K562 (cell line): ENCODE results near the gene CCDC77. TPM values are rescaled to one million over a fixed set of nuclear protein-coding genes. Genes with fewer than 3 reads are reported as not detected.

Experiments
- ATAC-seq: fragments of 200-7000 bp; cut with Tn5 transposase; 3 replicates; pipeline ENCODE4 v1.9.1; 2020; ENCODE audit warnings: moderate library complexity
- BruUV-seq: library from RNA; stranded (reverse); fragments of 400-500 nt; replicated peaks from 2 replicates; lab custom pipeline; 2021; lab: Mats Ljungman, UMichigan
- CTCF ChIA-PET: fragments of 300-600 bp; formaldehyde crosslinking; extraction: SDS; loops from one replicate; lab custom pipeline; 2021; ENCODE audit warnings: low intra/inter-chr PET ratio; lab: Yijun Ruan, JAX
- POLR2A ChIA-PET: fragments of 300-600, 350-650 bp; sonication (Branson Sonifier 250); formaldehyde crosslinking; extraction: SDS; loops from one replicate; lab custom pipeline; 2021; ENCODE audit warnings: antibody characterized with exemption, inconsistent platforms; lab: Yijun Ruan, JAX
- DNase-seq, 4 experiments: peaks; one replicate each; pipeline versions ENCODE4 v3.0.0 to v3.0.0-alpha.2; 2011 to 2018; ENCODE audit warnings: low spot score in 3 of 4, mixed read lengths in 3 of 4; ENCODE audit errors: extremely low read depth in 1 of 4
- FAIRE-seq: peaks from 2 replicates; lab custom pipeline; 2011; peaks lifted over from hg19 to GRCh38; lab: Jason Lieb, UNC
- H2AFZ ChIP-seq: 2 replicates; pipeline ENCODE4 v1.6.0; 2011; ENCODE audit warnings: low read depth, low read length, control low read depth, inconsistent platforms
- H3K27ac ChIP-seq: fragments of 200-600 bp; 3 replicates; pipeline ENCODE4 v1.8.0; 2011; ENCODE audit warnings: low read depth, mild to moderate bottlenecking, control low read depth, inconsistent platforms, low read length, moderate library complexity, mixed read lengths; ENCODE audit errors: extremely low read depth
- H3K27me3 ChIP-seq, 2 experiments: fragments of 300-600 bp in 1 of 2; 2 replicates in 1 of 2; 3 replicates in 1 of 2; pipeline versions ENCODE4 v1.6.0 to v1.8.0; 2011; ENCODE audit warnings: inconsistent platforms in 2 of 2, low read length in 2 of 2, mild to moderate bottlenecking in 1 of 2, mixed read lengths in 1 of 2, moderate library complexity in 1 of 2; ENCODE audit not compliant: control insufficient read depth in 2 of 2, insufficient read depth in 2 of 2
- H3K36me3 ChIP-seq: fragments of 300-600 bp; 3 replicates; pipeline ENCODE4 v1.8.0; 2011; ENCODE audit warnings: mild to moderate bottlenecking, low read length, inconsistent platforms; ENCODE audit not compliant: control insufficient read depth, insufficient read depth
- H3K4me1 ChIP-seq, 2 experiments: fragments of 200-600 bp in 1 of 2; replicated peaks in 1 of 2; 2 replicates in 1 of 2; 3 replicates in 1 of 2; pipeline versions ENCODE4 v1.5.1 to v1.8.0; 2011; ENCODE audit warnings: inconsistent platforms in 2 of 2, low read length in 2 of 2, mild to moderate bottlenecking in 1 of 2, mixed read lengths in 1 of 2, moderate library complexity in 1 of 2; ENCODE audit not compliant: control insufficient read depth in 2 of 2, insufficient read depth in 2 of 2
- H3K4me2 ChIP-seq: 2 replicates; pipeline ENCODE4 v1.6.1; 2011; ENCODE audit warnings: low read length, control low read depth, inconsistent platforms, mixed read lengths; ENCODE audit not compliant: insufficient read depth
- H3K4me3 ChIP-seq: fragments of 200-600 bp; sonication (generic), shearing (Covaris generic); 2 replicates; pipeline ENCODE4 v1.5.1; 2016; ENCODE audit warnings: control low read depth, inconsistent platforms
- H3K79me2 ChIP-seq: fragments of 200-600 bp; 3 replicates; pipeline ENCODE4 v1.8.0; 2011; ENCODE audit warnings: low read length, inconsistent platforms; ENCODE audit not compliant: control insufficient read depth, insufficient read depth
- H3K9ac ChIP-seq, 2 experiments: 2 replicates each; pipeline versions ENCODE4 v1.6.0 to v1.6.1; 2011; ENCODE audit warnings: low read depth in 2 of 2, low read length in 2 of 2, control low read depth in 1 of 2, inconsistent platforms in 1 of 2, mild to moderate bottlenecking in 1 of 2, mixed read lengths in 1 of 2; ENCODE audit not compliant: insufficient read depth in 1 of 2
- H3K9me1 ChIP-seq: one replicate; pipeline ENCODE4 v1.6.0; 2011; ENCODE audit warnings: inconsistent platforms, mild to moderate bottlenecking, low read length, moderate library complexity; ENCODE audit not compliant: control insufficient read depth, insufficient read depth
- H3K9me3 ChIP-seq: replicated peaks from 2 replicates; pipeline ENCODE4 v1.5.1; 2011; ENCODE audit warnings: low read depth, low read length, inconsistent platforms; ENCODE audit not compliant: control insufficient read depth, insufficient read depth
- H4K20me1 ChIP-seq: replicated peaks from 2 replicates; pipeline ENCODE4 v1.6.1; 2011; ENCODE audit warnings: low read length, inconsistent platforms, mixed read lengths; ENCODE audit not compliant: control insufficient read depth, insufficient read depth
- CBFB ChIP-seq: sonication (generic); formaldehyde crosslinking; IDR thresholded peaks from 2 replicates; pipeline ENCODE4 v1.4.0; 2020; ENCODE audit warnings: mild to moderate bottlenecking, missing genetic modification reagents
- DACH1 ChIP-seq: fragments of 450-650 bp; IDR thresholded peaks from 2 replicates; pipeline ENCODE4 v1.6.1; 2018; ENCODE audit not compliant: partially characterized antibody
- ETV1 ChIP-seq: fragments of 450-650 bp; conservative IDR thresholded peaks from 2 replicates; pipeline ENCODE4 v1.6.1; 2016; ENCODE audit warnings: missing genetic modification characterization, control low read depth, low read depth, missing compliant biosample characterization
- KLF16 ChIP-seq: IDR thresholded peaks from 2 replicates; pipeline ENCODE4 v1.6.1; 2016; ENCODE audit warnings: antibody characterized with exemption
- NCOA2 ChIP-seq, 2 experiments: fragments of 450-650 bp; IDR thresholded peaks; 2 replicates each; pipeline ENCODE4 v1.6.1; 2018; ENCODE audit warnings: mild to moderate bottlenecking in 2 of 2, moderate library complexity in 1 of 2; ENCODE audit not compliant: partially characterized antibody in 2 of 2
- XRCC3 ChIP-seq: fragments of 450-650 bp; IDR thresholded peaks from 2 replicates; pipeline ENCODE4 v1.6.1; 2017; ENCODE audit warnings: mild to moderate bottlenecking, moderate library complexity
- ZNF263 ChIP-seq: sonication (generic); formaldehyde crosslinking; IDR thresholded peaks from 2 replicates; pipeline ENCODE4 v1.8.0; 2022; ENCODE audit warnings: mild to moderate bottlenecking, missing genetic modification reagents, borderline replicate concordance
- ZNF444 ChIP-seq: fragments of 250-450 bp; sonication (Bioruptor Pico); IDR thresholded peaks from 2 replicates; pipeline ENCODE4 v1.4.0; 2020; ENCODE audit warnings: mild to moderate bottlenecking, moderate library complexity
- WGBS: fragments of 100-300 bp; shearing (Covaris generic); methylation state at CpG from one replicate; pipeline ENCODE4 v1.1.6; 2016; ENCODE audit warnings: low coverage, mixed read lengths; ENCODE audit not compliant: insufficient coverage; ENCODE audit errors: missing lambda C conversion rate; 5-methylcytosine and 5-hydroxymethylcytosine counted together
- in situ Hi-C: fragments of 300-500 bp; cut with MboI; formaldehyde crosslinking; loops from 4 replicates; pipeline ENCODE4 v1.15.0; 2018; ENCODE audit warnings: inconsistent platforms, mixed read lengths
- intact Hi-C: fragments of 100-400 bp; cut with micrococcal nuclease; formaldehyde crosslinking; loops from 2 replicates; pipeline ENCODE4 v1.14.2; 2022
- polyA plus RNA-seq, 8 experiments: library from polyadenylated mRNA; depleted of rRNA in 4 of 8; stranded (reverse) in 5 of 8; unstranded in 3 of 8; fragments of >200 nt; fragmentation: Nextera tagmentation in 2 of 8; fragmentation: Illumina TruSeq in 1 of 8; extraction: Ambion mirVana in 2 of 8; extraction: Trizol in 1 of 8; gene quantifications; 2 replicates each; pipeline versions ENCODE4 v1.2.1 to v1.2.3, GENCODE V29; 2011 to 2014; ENCODE audit warnings: inconsistent platforms in 1 of 8, missing spikeins in 1 of 8
- total RNA-seq, 7 experiments: library from RNA; depleted of rRNA in 6 of 7; stranded (reverse); fragments of >200 nt in 6 of 7; fragmentation: Illumina TruSeq in 2 of 7; extraction: Trizol in 2 of 7; gene quantifications; 2 replicates each; pipeline versions ENCODE4 v1.2.1 to v1.2.3, GENCODE V29; 2011 to 2021; ENCODE audit warnings: low replicate concordance in 1 of 7
- TF ChIP-seq, protein P1 (sequence below): sonication (generic); formaldehyde crosslinking; IDR thresholded peaks from 2 replicates; pipeline ENCODE4 v1.8.1; 2022; ENCODE audit warnings: missing genetic modification reagents
- TF ChIP-seq, protein P2 (sequence below): sonication (generic); IDR thresholded peaks from 2 replicates; pipeline ENCODE4 v1.6.1; 2016
- TF ChIP-seq, protein P3 (sequence below): fragments of 450-650 bp; IDR thresholded peaks from 2 replicates; pipeline ENCODE4 v1.6.1; 2016; ENCODE audit warnings: mild to moderate bottlenecking
- TF ChIP-seq, protein P4 (sequence below): IDR thresholded peaks from 2 replicates; pipeline ENCODE4 v1.6.1; 2012; ENCODE audit warnings: low read depth, low read length, improper control_type of control experiment, borderline replicate concordance

CCDC77 gene
- total and polyA plus RNA-seq, 9 of the 15 experiments (the other 6 are each of a cell fraction or from before 2014, with no cell fraction given): 10.5 to 26.5 (median 17.8) TPM

DNA sequence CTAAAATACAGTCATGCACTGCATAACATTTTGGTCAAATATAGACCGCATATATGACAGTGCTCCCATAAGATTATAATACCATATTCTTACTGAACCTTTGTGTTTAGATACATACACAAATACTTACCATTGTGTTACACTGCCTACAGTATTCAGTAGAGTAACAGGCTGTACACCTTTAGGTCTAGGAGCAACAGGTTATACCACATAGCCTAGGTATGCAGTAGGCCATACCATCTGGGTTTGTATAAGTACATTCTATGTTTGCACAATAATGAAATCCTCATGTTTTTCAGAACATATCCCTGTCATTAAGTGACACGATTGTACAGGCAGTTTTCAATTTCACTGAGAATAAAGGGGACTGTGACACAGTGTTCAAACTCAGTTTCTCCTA, 34.6 kb upstream of the CCDC77 start:
- no peak for FAIRE-seq
- Histone ChIP-seq H3K27ac (no peak overlapping the region), H3K79me2 (no peaks in the 10 kb centered on the region; the same call in 2 of the 3 replicates), H4K20me1 (no peaks in the 10 kb centered on the region), H3K4me2 (no peak overlapping the region), H3K9me3 (no peaks in the 10 kb centered on the region), H3K27me3 (no peaks in the 10 kb centered on the region), H3K9me1 (no peaks in the 10 kb centered on the region), H3K36me3 (peaks cover 48% of the 10 kb centered on the region; the same call in 2 of the 3 replicates), H3K9ac (no peak overlapping the region), H3K4me3 (no peak overlapping the region), H3K4me1 (no peaks in the 10 kb centered on the region), H2AFZ (no peak overlapping the region)
- no TSS peak for BruUV-seq
- no peak for ATAC-seq
- intact Hi-C loops (no loop called here), in situ Hi-C loops (no loop called here)
- WGBS: 91% methylated on average over 2 of the region's 2 CpGs
- TF ChIP-seq, protein P1, sequence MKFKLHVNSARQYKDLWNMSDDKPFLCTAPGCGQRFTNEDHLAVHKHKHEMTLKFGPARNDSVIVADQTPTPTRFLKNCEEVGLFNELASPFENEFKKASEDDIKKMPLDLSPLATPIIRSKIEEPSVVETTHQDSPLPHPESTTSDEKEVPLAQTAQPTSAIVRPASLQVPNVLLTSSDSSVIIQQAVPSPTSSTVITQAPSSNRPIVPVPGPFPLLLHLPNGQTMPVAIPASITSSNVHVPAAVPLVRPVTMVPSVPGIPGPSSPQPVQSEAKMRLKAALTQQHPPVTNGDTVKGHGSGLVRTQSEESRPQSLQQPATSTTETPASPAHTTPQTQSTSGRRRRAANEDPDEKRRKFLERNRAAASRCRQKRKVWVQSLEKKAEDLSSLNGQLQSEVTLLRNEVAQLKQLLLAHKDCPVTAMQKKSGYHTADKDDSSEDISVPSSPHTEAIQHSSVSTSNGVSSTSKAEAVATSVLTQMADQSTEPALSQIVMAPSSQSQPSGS (CRISPR knock-in tag): no peak
- TF ChIP-seq, protein P2, sequence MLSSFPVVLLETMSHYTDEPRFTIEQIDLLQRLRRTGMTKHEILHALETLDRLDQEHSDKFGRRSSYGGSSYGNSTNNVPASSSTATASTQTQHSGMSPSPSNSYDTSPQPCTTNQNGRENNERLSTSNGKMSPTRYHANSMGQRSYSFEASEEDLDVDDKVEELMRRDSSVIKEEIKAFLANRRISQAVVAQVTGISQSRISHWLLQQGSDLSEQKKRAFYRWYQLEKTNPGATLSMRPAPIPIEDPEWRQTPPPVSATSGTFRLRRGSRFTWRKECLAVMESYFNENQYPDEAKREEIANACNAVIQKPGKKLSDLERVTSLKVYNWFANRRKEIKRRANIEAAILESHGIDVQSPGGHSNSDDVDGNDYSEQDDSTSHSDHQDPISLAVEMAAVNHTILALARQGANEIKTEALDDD: no peak
- TF ChIP-seq ETV1 (tag): no peak
- TF ChIP-seq XRCC3: no peak
- TF ChIP-seq, protein P3, sequence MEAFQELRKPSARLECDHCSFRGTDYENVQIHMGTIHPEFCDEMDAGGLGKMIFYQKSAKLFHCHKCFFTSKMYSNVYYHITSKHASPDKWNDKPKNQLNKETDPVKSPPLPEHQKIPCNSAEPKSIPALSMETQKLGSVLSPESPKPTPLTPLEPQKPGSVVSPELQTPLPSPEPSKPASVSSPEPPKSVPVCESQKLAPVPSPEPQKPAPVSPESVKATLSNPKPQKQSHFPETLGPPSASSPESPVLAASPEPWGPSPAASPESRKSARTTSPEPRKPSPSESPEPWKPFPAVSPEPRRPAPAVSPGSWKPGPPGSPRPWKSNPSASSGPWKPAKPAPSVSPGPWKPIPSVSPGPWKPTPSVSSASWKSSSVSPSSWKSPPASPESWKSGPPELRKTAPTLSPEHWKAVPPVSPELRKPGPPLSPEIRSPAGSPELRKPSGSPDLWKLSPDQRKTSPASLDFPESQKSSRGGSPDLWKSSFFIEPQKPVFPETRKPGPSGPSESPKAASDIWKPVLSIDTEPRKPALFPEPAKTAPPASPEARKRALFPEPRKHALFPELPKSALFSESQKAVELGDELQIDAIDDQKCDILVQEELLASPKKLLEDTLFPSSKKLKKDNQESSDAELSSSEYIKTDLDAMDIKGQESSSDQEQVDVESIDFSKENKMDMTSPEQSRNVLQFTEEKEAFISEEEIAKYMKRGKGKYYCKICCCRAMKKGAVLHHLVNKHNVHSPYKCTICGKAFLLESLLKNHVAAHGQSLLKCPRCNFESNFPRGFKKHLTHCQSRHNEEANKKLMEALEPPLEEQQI: no peak
- no peak for TF ChIP-seq KLF16
- TF ChIP-seq ZNF444 (CRISPR knock-in tag): no peak
- TF ChIP-seq, protein P4, sequence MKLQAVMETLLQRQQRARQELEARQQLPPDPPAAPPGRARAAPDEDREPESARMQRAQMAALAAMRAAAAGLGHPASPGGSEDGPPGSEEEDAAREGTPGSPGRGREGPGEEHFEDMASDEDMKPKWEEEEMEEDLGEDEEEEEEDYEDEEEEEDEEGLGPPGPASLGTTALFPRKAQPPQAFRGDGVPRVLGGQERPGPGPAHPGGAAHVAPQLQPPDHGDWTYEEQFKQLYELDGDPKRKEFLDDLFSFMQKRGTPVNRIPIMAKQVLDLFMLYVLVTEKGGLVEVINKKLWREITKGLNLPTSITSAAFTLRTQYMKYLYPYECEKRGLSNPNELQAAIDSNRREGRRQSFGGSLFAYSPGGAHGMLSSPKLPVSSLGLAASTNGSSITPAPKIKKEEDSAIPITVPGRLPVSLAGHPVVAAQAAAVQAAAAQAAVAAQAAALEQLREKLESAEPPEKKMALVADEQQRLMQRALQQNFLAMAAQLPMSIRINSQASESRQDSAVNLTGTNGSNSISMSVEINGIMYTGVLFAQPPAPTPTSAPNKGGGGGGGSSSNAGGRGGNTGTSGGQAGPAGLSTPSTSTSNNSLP: no peak
- no peak for TF ChIP-seq ZNF263 (CRISPR knock-in tag)
- no peak for TF ChIP-seq CBFB (CRISPR knock-in tag)
- no peak for TF ChIP-seq DACH1
- TF ChIP-seq NCOA2 (IDR thresholded peaks at IDR 0.05; ENCODE audit: partially characterized antibody in 2 of 2): no peak
- POLR2A ChIA-PET: no interaction called here
- CTCF ChIA-PET: no interaction called here
- DNase-seq: no peak
